GM18907 (cell line): ENCODE data around the gene GRIA1.
"Not testable (repeated sequence)": the region's sequence is repeated elsewhere in the genome, so short reads cannot be mapped to it uniquely, and the experiment has no call there.

Experiments used
- ATAC-seq: cut with Tn5 transposase; IDR thresholded peaks from one replicate; pipeline ENCODE4 v1.9.1; 2021; ENCODE audit warnings: mild to moderate bottlenecking, moderate library complexity; ENCODE audit not compliant: unreplicated experiment

Gene GRIA1

DNA sequence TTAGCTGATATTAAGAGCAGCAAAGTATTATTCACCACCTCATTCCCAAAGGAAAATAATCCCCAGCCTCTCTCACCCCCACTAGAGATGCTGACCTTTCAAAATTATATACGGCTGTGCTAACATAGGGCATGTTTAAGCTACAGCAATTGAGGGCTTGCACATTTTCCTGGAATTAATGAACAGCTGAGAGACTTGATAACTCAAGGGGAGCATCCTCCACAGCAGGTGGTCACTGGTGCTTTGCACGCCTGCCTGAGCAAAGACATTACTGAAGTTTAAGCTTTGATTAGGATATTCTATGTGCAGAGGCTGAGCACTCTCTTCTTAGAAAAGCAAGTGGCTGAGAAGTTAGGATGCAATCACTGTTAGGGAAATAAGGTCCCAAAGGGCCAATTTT, 317.3 kb downstream of the GRIA1 start:
- ATAC-seq: no peak

- no peak for ATAC-seq
These were observed 318.7 kb downstream of the GRIA1 start for GRCh38 chr5:153809166-153809565.

- ATAC-seq: no peak
These were observed 323.4 kb downstream of the GRIA1 start for GRCh38 chr5:153813901-153814300.

DNA sequence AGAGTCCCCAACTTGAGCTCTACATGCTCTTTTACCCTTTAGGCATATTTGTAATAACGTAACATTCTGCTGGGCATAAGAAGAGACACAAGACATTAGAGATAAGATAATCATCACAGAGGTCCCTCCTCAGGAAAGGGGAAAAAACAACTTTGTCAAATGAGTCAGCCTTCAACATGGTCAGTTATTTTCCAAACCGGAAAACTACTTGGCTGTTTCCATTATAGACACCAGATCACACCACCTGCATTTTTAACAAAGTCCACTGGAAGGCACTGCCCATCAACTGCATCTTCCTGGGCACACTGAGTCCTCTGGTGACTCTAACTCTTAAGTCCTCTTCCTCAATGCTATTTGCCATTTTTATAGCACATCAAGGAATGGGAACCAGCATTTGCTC, 326.4 kb downstream of the GRIA1 start:
- no peak for ATAC-seq

- no peak for ATAC-seq
These were observed 328.2 kb downstream of the GRIA1 start for GRCh38 chr5:153818626-153819025.

DNA sequence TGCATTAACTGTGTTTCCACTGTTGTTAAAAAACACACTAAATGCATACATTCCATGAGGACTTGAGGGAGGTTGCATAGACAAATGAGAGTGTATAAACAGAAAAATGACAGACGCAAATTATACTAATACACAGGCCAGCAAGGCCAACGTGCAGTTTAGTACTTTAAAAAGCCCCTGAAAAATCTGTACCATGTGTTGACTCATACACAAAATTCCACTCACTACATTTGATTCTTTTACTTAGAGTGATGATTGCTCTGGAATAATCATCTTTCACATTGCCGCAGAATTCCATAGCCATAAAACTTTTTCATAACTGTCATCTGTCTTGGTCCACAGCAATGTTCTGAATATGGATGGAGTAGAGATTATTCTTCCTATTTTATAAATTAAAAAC, 332.6 kb downstream of the GRIA1 start:
- no peak for ATAC-seq

DNA sequence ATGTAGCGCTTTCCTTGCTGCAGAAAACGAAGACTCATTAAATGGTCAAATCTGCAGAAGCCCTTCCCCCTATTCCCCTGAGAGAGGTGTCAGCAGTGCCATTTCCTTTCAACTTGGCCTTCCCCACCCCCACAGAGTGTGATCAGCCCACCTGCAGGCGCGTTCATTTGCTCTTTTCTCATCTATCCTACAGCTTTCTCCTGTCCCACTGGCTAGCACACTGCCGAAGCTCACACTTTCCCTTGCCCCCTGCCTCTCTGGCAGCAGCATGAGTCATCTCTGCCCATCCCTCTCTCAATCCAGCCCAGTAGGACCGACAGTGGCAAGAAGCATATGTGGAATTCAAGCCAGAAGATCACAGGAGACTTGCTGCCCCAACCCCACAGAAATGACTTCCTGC, 334.4 kb downstream of the GRIA1 start:
- ATAC-seq: no peak

- ATAC-seq: no peak
These were observed 336.9 kb downstream of the GRIA1 start for GRCh38 chr5:153827397-153827796.

DNA sequence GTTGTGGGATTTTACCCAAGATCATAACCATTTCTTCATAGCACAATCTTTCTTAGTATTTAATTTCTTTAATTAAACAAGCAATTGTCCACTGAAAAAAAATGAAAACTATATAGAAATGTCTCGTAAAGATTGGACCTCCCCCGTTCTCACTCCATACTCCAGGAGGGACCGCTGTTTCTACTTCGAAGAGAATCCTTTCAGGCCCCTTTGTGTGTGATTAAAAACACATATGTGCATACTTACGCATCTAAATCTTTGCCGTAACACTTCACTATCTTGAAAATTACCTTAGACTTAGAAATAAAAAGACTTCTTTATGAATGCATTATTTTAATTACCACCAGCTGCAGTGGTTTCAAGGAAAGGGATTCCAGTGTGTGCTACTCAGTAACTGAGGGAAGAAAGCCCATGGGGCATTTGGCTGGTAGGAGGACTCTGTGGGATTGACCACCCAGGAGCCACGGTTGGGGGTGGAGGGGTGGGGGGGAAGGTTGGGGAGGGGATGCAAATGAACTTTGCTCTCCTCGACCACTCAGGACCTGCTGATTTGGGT, 339.1 kb downstream of the GRIA1 start:
- ATAC-seq: no peak

DNA sequence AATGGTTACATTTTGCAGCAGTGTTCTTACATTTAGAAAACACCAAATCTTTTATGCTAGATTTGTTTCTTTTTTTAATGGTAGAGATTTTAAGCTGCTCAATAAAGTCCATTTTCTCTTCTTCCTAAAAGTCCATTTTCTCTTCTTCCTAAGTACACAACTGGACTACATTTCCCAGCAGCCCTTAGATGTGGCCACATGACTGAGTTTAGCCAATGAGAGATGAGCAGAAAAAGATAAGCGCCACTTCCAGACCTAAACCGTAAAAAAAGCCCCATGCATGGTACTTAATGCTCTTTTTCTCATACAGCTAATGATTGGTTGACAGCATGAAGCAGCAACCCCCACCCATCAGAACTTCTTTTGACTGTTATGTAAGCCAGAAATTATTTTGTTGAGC, 341.5 kb downstream of the GRIA1 start:
- peak; percentile 67 for ATAC-seq

- ATAC-seq: no peak
These were observed 345.5 kb downstream of the GRIA1 start for GRCh38 chr5:153835891-153836515.

- not testable (repeated sequence) for ATAC-seq
These were observed 359.0 kb downstream of the GRIA1 start for GRCh38 chr5:153849303-153850113.

DNA sequence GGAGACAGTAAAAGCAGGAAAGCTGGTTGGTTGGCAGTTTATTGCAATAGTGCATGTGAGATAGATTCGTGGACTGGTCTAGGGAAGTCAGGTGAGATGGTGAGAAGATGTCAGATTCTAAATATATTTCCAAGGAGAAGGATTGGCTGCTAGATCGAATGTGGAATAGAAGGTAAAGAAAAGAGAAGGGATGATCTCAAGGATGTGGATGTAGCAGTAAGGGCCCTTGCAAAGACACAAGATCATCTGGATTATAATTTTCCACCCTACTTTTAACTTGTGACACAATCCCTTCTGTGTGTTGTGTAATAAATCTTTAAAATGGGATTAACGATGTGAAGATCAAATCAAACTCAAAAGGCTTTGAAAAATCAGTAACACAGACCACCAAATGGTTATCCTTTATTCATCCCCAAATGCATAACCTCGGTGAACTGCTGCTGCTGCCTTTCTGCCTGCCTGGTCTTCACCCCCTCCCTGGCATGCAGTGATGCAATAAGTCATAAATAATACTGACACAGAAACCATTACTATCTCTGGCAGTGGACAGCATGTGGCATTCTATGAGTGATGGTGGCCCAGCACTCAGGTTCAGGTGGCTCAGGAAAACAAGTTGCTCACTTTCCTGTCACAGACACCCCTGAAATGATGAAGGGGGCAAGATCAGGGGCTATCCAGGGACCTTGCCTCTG, 369.9 kb downstream of the GRIA1 start:
- no peak for ATAC-seq

- not testable (repeated sequence) for ATAC-seq
These were observed 372.4 kb downstream of the GRIA1 start for GRCh38 chr5:153862906-153863305.
